Activated T-cell treated with anti-CD3 and anti-CD28 coated beads, Interleukin-2, amount 50 U/mL, for 4 hours (primary cell): ENCODE results near the gene EPB41L5. TPM values are rescaled to one million over a fixed set of nuclear protein-coding genes. Genes with fewer than 3 reads are reported as not detected.
"Not testable (repeated sequence)": the region's sequence is repeated elsewhere in the genome, so short reads cannot be mapped to it uniquely, and the experiment has no call there.

Experiments used
- ATAC-seq, 2 donors: fragments of 200-7000 bp; cut with Tn5 transposase; one replicate each; pipeline ENCODE4 v1.10.0; 2021
- DNase-seq: peaks from one replicate; pipeline ENCODE4 v3.0.0-alpha.2; 2020
- H3K27me3 Mint-ChIP-seq: one replicate; pipeline ENCODE4 v1.8.0; 2021; ENCODE audit warnings: low read depth, mixed read lengths
- H3K36me3 Mint-ChIP-seq: one replicate; pipeline ENCODE4 v1.8.0; 2022; ENCODE audit warnings: mixed read lengths; ENCODE audit not compliant: insufficient read depth
- H3K4me1 Mint-ChIP-seq: one replicate; pipeline ENCODE4 v1.8.0; 2021; ENCODE audit warnings: low read depth, mixed read lengths
- H3K4me3 Mint-ChIP-seq: one replicate; pipeline ENCODE4 v1.8.0; 2021; ENCODE audit warnings: mild to moderate bottlenecking, moderate library complexity, mixed read lengths
- H3K9me3 Mint-ChIP-seq: one replicate; pipeline ENCODE4 v1.8.0; 2021; ENCODE audit warnings: mixed read lengths
- total RNA-seq, 3 donors: library from RNA; stranded (reverse); gene quantifications; one replicate each; pipeline ENCODE4 v1.2.1, GENCODE V29; 2021

Gene EPB41L5
- total RNA-seq, 3 donors from 2014 or later, result 2.7 to 3.1 (median 2.8) TPM

DNA sequence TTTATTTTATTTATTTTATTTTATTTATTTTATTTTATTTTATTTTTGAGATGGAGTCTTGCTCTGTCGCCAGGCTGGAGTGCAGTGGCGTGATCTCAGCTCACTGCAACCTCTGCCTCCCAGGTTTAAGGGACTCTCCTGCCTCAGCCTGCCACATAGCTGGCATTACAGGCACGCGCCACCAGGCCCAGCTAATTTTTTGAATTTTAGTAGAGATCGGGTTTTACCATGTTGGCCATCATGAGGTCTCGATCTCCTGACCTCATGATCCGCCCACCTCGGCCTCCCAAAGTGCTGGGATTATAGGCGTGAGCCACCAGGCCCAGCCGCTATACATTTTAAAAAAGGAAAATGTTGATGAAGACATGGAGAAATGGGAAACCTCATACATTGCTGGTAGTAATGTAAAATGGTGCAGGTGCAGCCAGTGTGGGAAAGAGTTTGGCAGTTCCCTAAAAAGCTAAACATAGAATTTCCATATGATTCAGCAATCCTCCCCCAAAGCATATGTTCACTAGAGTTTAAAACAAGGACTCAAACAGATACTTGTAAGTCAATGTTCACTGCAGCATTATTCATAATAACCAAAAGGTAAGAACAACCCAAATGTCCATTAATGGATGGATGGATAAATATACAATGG is 187.1 kb downstream of the EPB41L5 start:
- H3K9me3 Mint-ChIP-seq, H3K36me3 Mint-ChIP-seq, H3K4me1 Mint-ChIP-seq, H3K27me3 Mint-ChIP-seq, ATAC-seq, H3K4me3 Mint-ChIP-seq, DNase-seq: not testable (repeated sequence)

DNA sequence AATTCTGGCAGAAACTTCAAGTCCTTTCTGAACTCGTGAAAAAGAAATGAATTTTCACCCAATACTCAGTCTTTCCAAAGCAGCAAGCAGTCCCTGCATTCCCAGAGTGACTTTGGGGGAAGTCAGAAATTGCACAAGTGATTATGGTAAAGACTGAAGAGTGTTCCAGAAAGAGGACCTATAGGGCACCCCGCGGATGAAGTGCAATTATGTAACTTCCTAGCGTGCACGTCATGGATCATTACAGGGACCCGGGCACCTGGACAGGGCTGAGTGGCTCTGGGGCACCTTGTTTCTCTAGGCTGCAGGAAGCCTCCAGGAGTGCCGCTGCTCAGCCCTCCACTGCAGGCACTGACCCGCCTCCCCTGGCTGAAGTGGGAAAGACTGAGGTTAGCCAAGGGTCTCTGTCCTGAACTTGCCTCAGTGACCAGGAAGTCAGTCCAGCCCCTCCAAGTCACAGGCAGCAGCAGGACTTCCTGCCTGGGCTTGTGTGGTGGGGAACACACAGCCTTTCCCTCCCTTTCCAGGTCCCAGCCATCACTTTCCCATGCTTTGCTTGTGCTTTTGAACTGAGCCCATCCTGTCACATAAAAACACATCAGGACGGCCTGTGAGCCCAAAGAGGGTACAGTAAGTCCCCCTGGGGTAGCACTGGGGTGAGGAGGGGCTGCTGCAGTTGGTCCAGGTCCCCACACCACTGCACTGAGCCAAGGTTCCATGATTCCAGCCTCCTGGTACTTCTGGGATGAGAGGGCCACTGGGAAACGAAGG is 190.6 kb downstream of the EPB41L5 start:
- no peaks in the 10 kb centered on the region for H3K4me1 Mint-ChIP-seq
- ATAC-seq, result no peak
- H3K36me3 Mint-ChIP-seq, result peaks cover 2% of the 10 kb centered on the region
- no peaks in the 10 kb centered on the region for H3K27me3 Mint-ChIP-seq
- H3K4me3 Mint-ChIP-seq, result no peak overlapping the region
- no peak for DNase-seq
- H3K9me3 Mint-ChIP-seq, result peaks cover 4% of the 10 kb centered on the region

DNA sequence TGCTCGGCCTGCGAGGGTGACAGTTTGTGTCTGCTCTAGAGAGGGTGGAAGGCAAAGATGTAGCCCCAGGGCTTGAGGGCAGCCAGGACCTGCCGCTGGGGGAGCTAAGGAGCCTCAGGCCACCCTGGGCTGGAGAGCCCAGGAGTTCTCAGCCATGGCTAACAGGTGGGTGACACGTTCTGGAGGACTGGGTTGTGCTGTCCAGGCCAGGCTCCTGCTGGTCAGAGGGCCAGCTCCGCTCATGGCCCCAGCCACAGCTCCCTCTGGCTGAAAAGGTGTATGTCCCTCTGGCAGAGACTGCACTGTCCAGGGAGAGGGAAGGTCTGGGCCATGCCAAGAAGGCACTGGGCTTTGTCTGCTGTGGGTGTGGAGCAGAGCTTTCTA is 191.1 kb downstream of the EPB41L5 start:
- Mint-ChIP-seq H3K36me3 (no peaks in the 10 kb centered on the region), H3K9me3 (peaks cover under 1% of the 10 kb centered on the region), H3K4me1 (no peaks in the 10 kb centered on the region), H3K4me3 (no peak overlapping the region), H3K27me3 (no peaks in the 10 kb centered on the region)
- ATAC-seq, result no peak
- no peak for DNase-seq

DNA sequence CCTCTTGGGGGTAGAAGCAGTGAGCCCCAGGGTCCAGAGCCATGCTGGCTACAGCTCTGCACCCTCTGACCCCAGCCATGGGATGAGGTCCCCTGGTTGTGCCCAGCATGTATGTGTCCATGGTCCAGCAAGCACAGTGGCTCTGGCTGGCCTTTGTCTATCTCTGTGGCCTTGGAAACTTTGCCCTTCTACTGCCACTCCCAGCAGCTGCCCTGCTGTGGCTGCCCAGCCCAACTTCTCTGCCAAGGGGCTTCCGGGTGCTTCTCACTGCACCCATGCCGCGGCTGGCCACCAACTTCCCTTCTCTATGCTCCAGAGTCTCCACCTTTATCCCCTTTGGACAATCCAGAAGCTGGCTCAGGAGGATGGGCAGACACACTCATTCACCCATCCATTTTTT is 191.5 kb downstream of the EPB41L5 start:
- no peaks in the 10 kb centered on the region for H3K9me3 Mint-ChIP-seq
- no peak for ATAC-seq
- H3K27me3 Mint-ChIP-seq, result no peaks in the 10 kb centered on the region
- no peak for DNase-seq
- H3K4me3 Mint-ChIP-seq, result no peak overlapping the region
- H3K4me1 Mint-ChIP-seq, result no peaks in the 10 kb centered on the region
- no peaks in the 10 kb centered on the region for H3K36me3 Mint-ChIP-seq

DNA sequence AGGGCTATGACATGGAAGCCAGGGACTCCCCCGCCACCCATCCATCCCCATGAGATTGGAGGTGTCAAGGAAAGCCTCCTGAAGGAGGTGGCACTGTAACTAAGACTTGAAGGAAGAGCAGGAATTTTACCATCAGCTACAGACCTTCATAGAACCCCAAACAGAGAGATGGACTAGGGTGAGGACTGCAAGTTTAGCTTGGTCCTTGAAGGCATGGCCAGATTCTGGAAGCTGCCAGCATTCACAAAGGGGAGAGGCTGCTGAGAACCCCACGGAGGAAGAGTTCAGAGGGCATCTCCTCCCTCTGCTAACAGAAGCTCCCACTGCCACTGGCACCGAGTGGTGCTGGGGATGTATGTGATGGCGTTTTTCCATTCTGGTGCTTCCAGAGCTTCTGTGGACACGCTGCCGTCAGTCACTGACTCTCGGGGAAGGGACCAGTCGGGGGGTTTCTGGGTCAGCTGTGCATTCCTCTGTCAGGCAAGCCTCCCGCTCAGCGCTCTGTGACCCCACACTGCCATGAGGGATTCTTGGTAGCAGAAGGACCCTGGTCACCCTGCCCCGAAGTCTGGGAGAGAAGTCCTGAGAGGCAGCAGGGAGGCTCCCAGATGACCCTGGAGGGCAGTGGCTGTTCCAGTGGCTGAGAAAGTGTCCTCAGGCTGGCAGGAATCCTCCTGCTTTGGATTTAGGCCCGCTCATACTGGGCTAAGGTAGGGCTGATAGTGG is 192.2 kb downstream of the EPB41L5 start:
- ATAC-seq (no peak), DNase-seq (no peak)
- H3K9me3 Mint-ChIP-seq, result no peaks in the 10 kb centered on the region
- H3K4me1 Mint-ChIP-seq, result no peaks in the 10 kb centered on the region
- no peaks in the 10 kb centered on the region for H3K27me3 Mint-ChIP-seq
- no peaks in the 10 kb centered on the region for H3K36me3 Mint-ChIP-seq
- no peak overlapping the region for H3K4me3 Mint-ChIP-seq

DNA sequence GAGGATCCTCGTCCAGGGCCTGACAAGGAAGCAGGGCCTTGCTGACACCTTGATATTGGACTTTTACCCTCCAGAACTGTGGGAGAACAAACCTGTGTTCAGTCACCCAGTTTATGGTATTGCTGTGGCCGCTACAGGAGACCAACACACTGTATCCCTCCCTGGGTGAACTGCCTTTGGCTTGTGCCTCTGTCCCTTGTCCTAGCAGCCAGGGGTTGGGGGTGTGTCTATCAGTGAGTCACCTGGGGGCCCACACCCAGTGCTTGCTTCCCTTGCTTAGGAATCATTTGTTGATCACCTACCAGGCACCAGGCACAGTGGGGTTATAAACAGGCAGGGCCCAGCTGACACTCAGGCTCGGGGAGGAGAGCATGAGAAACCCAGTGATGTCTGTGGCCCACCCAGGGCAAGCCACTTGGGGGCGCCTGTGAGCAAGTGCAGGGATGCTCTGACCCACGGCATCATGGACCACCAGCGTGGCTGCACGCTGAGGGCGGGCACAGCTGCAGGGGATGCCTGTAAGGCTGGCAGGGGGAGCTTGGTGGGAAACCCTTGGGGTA is 193.2 kb downstream of the EPB41L5 start:
- H3K27me3 Mint-ChIP-seq, result no peaks in the 10 kb centered on the region
- ATAC-seq (peak; percentile 17 to 45), DNase-seq (no peak)
- no peaks in the 10 kb centered on the region for H3K9me3 Mint-ChIP-seq
- no peak overlapping the region for H3K4me3 Mint-ChIP-seq
- no peaks in the 10 kb centered on the region for H3K4me1 Mint-ChIP-seq
- H3K36me3 Mint-ChIP-seq, result no peaks in the 10 kb centered on the region

DNA sequence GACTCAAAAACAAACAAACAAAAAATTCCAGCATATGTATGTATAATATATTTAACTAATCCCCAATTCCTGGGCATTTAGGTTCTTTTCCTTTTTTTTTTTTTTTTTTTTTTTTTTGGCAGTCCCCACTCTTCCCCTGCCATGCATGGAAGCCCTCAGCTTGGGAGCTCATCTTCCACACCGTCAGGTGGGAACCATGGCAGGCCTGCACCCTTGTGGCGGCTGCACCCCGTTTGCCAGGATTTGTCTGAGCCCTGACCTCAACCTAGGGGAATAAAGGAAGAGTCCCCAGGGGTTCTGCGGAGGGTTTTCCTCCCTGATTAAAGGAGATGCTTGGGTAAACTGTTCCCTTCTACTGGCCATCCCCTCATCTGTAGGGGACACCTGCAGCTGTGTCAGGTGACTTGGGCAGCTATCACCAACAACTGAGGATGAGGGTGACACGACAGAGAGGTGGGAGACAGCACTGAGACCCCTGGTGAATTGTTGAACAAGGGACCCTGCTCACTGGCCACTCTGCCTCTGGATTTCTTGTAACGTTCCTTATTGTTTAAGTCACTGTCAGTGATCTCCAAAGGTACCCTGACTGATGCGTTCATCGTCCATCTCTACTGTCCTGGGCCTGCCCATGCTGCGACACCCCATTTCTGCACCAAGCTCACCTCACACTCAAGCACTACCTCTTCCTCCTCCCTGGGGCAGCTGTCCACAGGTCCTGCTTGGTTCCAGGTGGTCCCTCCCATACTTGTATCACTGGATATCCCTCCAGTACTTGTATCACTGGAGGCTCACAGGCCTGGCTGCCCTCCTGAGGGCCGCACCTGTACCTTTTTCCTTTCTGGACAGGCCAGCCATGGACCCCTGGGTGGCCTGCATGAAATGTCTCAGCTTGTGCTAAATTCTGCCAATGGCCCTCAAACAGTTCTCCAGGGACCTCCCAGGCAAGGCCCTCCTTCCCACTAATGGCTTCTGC is 195.8 kb downstream of the EPB41L5 start:
- Mint-ChIP-seq H3K36me3 (no peaks in the 10 kb centered on the region), H3K4me1 (no peaks in the 10 kb centered on the region), H3K4me3 (no peak overlapping the region), H3K9me3 (no peaks in the 10 kb centered on the region), H3K27me3 (no peaks in the 10 kb centered on the region)
- no peak for DNase-seq
- ATAC-seq, result no peak

DNA sequence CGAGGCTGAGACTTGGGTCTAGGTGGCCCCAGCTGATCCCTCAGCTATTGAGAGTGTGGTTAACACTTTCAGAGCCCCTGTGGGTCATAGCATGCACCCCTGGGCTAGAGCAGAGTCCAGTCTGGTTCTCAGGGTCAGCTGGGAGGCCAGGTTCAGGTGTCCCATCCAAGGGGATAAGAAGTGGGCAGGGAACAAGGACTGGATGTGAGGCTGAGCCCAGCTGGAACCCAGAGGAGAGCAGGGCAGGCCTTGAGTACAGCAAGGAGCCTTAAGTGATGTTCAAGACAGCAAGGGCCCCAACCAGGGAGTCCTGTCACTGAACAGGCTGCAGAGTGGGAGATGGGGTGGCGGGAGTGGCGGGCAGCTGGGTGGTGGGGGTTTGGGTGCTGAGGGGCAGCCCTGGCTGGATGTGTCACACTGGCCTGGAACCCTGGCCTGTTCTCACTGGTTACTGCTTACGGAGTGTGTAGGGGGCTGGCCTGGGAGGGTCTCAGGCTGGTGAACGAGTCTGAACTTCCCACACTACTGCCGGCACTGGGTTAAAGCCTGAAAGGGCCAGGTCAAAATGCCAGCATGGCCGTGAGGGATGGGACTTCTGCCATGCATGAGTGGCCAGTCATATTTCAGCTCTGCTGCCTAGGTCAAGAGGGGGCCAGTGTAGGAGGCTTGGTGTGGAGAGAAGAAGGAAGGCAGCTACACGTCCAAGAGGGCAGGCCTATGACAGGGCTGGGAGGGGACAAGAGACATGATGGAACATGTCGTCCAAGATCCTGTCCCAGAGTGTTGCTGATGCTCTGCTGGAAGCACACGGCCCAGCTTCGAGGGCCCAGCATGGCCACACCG is 196.8 kb downstream of the EPB41L5 start:
- H3K27me3 Mint-ChIP-seq, result no peaks in the 10 kb centered on the region
- H3K4me3 Mint-ChIP-seq, result no peak overlapping the region
- H3K4me1 Mint-ChIP-seq, result no peaks in the 10 kb centered on the region
- H3K9me3 Mint-ChIP-seq, result no peaks in the 10 kb centered on the region
- ATAC-seq (peak in 1 of 2 donors; percentile 19), DNase-seq (no peak)
- no peaks in the 10 kb centered on the region for H3K36me3 Mint-ChIP-seq

DNA sequence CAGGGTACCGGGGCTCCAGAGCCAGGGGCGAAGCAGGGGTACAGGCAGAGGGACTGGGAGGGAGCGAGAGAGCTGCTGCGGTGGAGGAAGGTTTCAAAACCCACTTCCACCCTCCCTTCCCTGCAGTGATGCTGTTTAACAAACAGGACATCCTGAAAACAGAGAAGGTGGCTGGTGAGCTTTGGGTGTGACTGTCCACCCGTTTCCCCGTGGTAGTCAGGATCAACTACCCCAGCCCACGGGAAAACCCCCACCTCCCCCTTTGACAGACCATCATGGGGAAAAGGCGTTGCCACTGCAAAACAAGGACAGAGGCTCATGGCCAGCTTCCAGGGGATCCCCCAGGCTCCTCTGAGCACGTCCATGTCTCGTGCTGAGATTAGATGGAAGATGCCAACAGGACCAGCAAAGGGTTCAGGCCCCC is 197.4 kb downstream of the EPB41L5 start:
- H3K4me3 Mint-ChIP-seq, result peak overlapping the region; percentile 26
- ATAC-seq (peak; percentile 31 to 32), DNase-seq (no peak)
- no peaks in the 10 kb centered on the region for H3K9me3 Mint-ChIP-seq
- no peaks in the 10 kb centered on the region for H3K4me1 Mint-ChIP-seq
- H3K27me3 Mint-ChIP-seq, result no peaks in the 10 kb centered on the region
- H3K36me3 Mint-ChIP-seq, result no peaks in the 10 kb centered on the region

DNA sequence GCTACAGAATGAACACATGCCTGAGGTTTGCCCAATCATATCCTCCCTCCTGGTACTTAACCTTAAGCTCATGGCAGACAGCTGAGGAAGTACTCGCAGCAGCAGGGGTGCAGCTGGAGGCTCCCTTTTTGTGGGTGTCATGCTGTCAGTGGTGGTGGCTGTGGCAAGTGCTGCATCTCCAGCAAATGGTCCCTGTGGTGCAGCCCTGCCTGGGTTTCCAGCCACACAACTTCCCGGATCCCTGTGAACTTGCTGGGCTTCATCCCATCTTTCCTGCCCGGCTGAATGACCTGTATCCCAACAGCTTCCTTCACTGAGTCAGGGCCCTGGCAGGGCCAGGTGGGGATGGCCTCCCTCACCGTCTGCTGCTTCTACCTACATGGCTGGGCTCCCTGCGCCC is 205.3 kb downstream of the EPB41L5 start:
- Mint-ChIP-seq H3K9me3 (peaks cover 3% of the 10 kb centered on the region), H3K4me1 (peaks cover 31% of the 10 kb centered on the region), H3K27me3 (no peaks in the 10 kb centered on the region), H3K36me3 (peaks cover 47% of the 10 kb centered on the region), H3K4me3 (no peak overlapping the region)
- ATAC-seq (no peak), DNase-seq (no peak)

DNA sequence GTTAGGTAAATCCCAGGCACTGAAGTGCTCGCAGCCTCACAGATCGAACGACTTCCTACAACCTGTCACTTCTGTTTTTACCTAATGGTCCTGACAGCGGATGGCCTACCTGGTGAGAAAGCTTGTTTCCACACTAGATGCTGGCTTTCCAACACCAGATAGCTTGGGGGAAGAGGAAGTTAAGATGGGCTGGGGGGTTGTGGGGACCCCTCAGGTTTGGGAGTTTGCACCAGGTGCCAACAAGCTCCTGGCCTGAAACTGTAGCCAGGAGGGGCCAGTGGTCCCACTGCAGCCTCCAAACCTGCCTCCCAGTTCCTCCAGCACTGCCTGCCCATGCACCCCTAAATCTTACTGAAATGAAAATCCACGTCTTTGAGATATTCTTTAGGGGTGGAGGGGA is 206.4 kb downstream of the EPB41L5 start:
- H3K4me3 Mint-ChIP-seq, result no peak overlapping the region
- H3K27me3 Mint-ChIP-seq, result no peaks in the 10 kb centered on the region
- H3K4me1 Mint-ChIP-seq, result peaks cover 38% of the 10 kb centered on the region
- ATAC-seq (no peak), DNase-seq (no peak)
- peaks cover 3% of the 10 kb centered on the region for H3K9me3 Mint-ChIP-seq
- H3K36me3 Mint-ChIP-seq, result peaks cover 47% of the 10 kb centered on the region

DNA sequence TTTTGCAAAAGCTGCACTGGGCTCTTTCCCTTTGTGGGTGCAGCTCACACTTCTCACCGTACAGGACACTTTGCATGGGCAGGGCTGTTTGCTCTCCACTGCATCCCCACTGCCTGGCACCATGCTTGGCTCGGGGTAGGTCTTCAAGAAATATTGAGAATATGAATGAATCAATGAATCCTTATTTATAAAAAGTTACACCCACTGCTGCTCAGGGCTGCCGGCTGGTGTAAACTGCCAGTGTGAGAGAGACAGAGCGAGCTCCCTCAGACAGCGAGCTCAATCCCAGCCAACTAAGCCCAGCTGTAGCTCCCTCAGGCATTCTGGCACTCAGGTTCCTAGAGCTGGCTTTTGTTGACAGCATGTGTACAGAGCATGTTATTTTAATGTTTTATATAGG is 206.9 kb downstream of the EPB41L5 start:
- no peak for DNase-seq
- no peak for ATAC-seq
- Mint-ChIP-seq H3K36me3 (peaks cover 47% of the 10 kb centered on the region), H3K9me3 (peaks cover 3% of the 10 kb centered on the region), H3K4me1 (peaks cover 42% of the 10 kb centered on the region), H3K27me3 (no peaks in the 10 kb centered on the region), H3K4me3 (no peak overlapping the region)

DNA sequence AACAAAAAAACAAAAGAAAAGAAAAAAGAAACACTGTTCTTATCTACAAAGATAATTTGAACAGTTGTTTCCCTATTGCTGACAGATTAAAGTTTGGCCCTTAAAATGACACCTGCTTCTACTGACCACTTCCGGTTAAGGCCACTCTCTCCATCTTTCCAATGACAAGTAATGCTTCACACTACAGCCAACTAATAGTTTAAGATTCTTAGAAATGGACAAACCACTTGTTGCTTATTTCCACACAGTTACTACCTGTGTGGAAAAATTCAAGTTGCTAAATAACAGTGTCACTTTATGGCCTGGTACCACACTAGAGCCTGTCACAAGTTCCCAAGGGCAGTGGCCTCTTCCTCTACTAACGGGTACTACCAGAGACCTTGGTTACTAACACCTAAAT is 207.9 kb downstream of the EPB41L5 start:
- Mint-ChIP-seq H3K4me1 (peaks cover 42% of the 10 kb centered on the region), H3K27me3 (no peaks in the 10 kb centered on the region), H3K4me3 (peak overlapping the region; percentile 77), H3K9me3 (peaks cover 3% of the 10 kb centered on the region), H3K36me3 (peaks cover 47% of the 10 kb centered on the region)
- ATAC-seq (no peak), DNase-seq (no peak)
